Mammary epithelial cell (primary cell): ENCODE measurements around the gene NUMA1.

Source experiments
- EZH2 ChIP-seq: IDR thresholded peaks from 2 replicates; pipeline ENCODE4 v1.6.1; 2012; ENCODE audit warnings: low read length, inconsistent platforms, borderline replicate concordance
- TF ChIP-seq, protein P1 (sequence below), 2 donors: IDR thresholded peaks in 1 of 2; conservative IDR thresholded peaks in 1 of 2; 2 replicates each; pipeline ENCODE4 v1.5.1; 2011 to 2012; ENCODE audit warnings: inconsistent platforms in 2 of 2, low read length in 2 of 2, mild to moderate bottlenecking in 2 of 2, control low read depth in 1 of 2, low read depth in 1 of 2; ENCODE audit not compliant: insufficient read depth in 1 of 2; ENCODE audit errors: extremely low read depth in 1 of 2

DNA sequence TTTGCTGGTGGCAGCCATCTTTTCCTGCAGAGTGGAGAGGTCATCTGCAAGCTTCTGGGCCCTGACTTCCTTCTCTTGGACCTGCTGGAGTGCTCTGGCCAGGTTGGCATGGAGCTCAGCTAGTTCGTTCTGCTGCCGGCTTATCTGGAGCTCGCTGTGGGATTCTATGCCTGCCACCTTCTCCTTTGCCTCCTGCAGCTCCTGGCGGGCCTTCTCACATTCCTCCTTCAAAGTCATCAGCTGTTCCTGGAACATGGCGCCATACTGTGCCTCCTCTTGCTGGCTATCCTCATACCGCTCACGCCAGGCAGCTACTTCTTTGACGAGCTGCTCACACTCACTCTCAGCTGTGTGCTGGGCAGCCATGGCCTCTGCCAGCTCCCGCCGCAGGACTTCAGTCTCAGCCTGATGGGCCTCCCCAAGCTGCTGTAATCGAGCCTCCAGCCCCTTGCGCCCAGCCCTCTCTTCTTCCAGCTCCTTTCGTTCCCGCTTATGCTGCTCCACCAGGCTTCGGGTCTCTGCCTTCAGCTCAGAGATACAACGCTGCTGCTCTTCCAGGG, 65.5 kb downstream of the NUMA1 start:
- TF ChIP-seq, protein P1, sequence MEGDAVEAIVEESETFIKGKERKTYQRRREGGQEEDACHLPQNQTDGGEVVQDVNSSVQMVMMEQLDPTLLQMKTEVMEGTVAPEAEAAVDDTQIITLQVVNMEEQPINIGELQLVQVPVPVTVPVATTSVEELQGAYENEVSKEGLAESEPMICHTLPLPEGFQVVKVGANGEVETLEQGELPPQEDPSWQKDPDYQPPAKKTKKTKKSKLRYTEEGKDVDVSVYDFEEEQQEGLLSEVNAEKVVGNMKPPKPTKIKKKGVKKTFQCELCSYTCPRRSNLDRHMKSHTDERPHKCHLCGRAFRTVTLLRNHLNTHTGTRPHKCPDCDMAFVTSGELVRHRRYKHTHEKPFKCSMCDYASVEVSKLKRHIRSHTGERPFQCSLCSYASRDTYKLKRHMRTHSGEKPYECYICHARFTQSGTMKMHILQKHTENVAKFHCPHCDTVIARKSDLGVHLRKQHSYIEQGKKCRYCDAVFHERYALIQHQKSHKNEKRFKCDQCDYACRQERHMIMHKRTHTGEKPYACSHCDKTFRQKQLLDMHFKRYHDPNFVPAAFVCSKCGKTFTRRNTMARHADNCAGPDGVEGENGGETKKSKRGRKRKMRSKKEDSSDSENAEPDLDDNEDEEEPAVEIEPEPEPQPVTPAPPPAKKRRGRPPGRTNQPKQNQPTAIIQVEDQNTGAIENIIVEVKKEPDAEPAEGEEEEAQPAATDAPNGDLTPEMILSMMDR (conservative IDR thresholded peaks at IDR 0.05 in 1 of 2, IDR thresholded peaks at IDR 0.05 in 1 of 2; ENCODE audit: extremely low read depth in 1 of 2, insufficient read depth in 1 of 2, low read depth in 1 of 2, low read length in 2 of 2): no peak
- TF ChIP-seq EZH2: no peak
